Measurements from ENCODE around the gene SESN1. TPM values are rescaled to one million over a fixed set of nuclear protein-coding genes. Genes with fewer than 3 reads are reported as not detected.
A peak's percentile ranks its signal among the peaks of the same experiment; 100 is the strongest.

Gene SESN1
- polyA plus RNA-seq, 3 donors, result 1.8 to 21.0 (median 3.1) TPM

DNA sequence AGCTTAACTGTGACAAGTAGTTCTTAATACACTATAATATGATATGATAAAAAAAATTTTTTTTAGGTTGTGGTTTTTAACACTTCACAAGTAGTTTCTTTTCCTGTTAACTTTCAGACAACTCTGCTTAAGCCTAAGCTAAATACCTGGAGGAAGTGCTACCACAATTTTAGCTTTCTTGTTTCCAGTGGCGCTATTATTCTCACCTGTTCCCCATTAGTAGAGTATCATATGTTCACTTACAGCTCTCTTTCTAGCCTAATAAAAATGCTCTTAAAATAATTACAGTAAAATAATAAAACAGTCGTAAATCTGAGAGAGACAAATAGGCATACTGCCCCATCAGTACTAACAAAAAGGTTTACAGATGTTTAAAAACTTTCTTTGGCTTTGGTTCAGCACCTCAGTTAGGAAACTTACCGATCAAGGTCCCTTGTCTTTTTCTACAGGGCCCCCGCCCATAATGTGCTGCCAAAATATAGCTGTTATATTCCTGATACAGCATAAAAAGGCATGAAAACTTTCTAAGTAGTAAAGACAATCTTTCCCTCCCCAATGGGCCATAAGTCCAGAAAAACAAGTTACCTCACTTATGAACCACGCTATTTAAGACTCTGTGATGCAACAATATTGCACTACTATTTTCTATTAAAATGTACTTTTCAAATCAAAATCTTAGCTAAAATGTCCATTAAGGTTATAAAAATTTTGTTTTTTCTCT, 57.9 kb downstream of the SESN1 start:
- Histone ChIP-seq H3K9ac (ENCODE audit: insufficient read depth, low read length, poor library complexity, severe bottlenecking) (no peak overlapping the region), H3K27me3 (ENCODE audit: control insufficient read depth in 2 of 2, insufficient read depth in 2 of 2, low read length in 2 of 2) (no peaks in the 10 kb centered on the region), H3K36me3 (replicated peaks in 1 of 2; ENCODE audit: control insufficient read depth in 1 of 2, insufficient read depth in 2 of 2, low read length in 2 of 2) (no peaks in the 10 kb centered on the region), H3K4me3 (replicated peaks in 1 of 3; ENCODE audit: low read depth in 2 of 3, low read length in 3 of 3) (no peak overlapping the region), H3K4me1 (ENCODE audit: control insufficient read depth in 1 of 2, insufficient read depth in 2 of 2, low read length in 2 of 2) (peaks cover 0 to 4% of the 10 kb centered on the region in 2 donors), H3K79me2 (ENCODE audit: insufficient read depth, low read length) (no peaks in the 10 kb centered on the region), H3K9me3 (replicated peaks in 1 of 2; ENCODE audit: control insufficient read depth in 1 of 2, insufficient read depth in 1 of 2, low read length in 2 of 2) (no peaks in the 10 kb centered on the region), H3K27ac (ENCODE audit: low read depth in 1 of 2, low read length in 2 of 2) (no peak overlapping the region), H2AFZ (ENCODE audit: insufficient read depth, low read depth, low read length, poor library complexity, severe bottlenecking) (no peak overlapping the region), H4K20me1 (ENCODE audit: insufficient read depth, low read length) (no peaks in the 10 kb centered on the region), H3K4me2 (replicated peaks; ENCODE audit: extremely low read depth, low read length, poor library complexity, severe bottlenecking) (no peak overlapping the region)
- intact Hi-C loops (cut with micrococcal nuclease), result no loop called here
- H3K27ac Mint-ChIP-seq, result no peak overlapping the region
- peaks cover 9% of the 10 kb centered on the region for H3K4me1 Mint-ChIP-seq
- TF ChIP-seq CTCF (IDR thresholded peaks at IDR 0.05), result no peak
- H3K27me3 Mint-ChIP-seq (ENCODE audit: low read depth in 3 of 3), result no peaks in the 10 kb centered on the region
- WGBS (ENCODE audit: insufficient coverage), result 100% methylated on average over 2 of the region's 5 CpGs
- DNase-seq, result no peak
- H3K4me3 Mint-ChIP-seq, result no peak overlapping the region
- no peaks in the 10 kb centered on the region for H3K36me3 Mint-ChIP-seq
- peaks cover 0 to 4% (median 0%) of the 10 kb centered on the region in 7 donors for H3K9me3 Mint-ChIP-seq

- Histone ChIP-seq H3K27ac (ENCODE audit: low read depth in 1 of 2, low read length in 2 of 2) (no peak overlapping the region), H3K4me2 (replicated peaks; ENCODE audit: extremely low read depth, low read length, poor library complexity, severe bottlenecking) (no peak overlapping the region), H4K20me1 (ENCODE audit: insufficient read depth, low read length) (no peaks in the 10 kb centered on the region), H3K4me3 (replicated peaks in 1 of 3; ENCODE audit: low read depth in 2 of 3, low read length in 3 of 3) (no peak overlapping the region), H2AFZ (ENCODE audit: insufficient read depth, low read depth, low read length, poor library complexity, severe bottlenecking) (no peak overlapping the region), H3K36me3 (replicated peaks in 1 of 2; ENCODE audit: control insufficient read depth in 1 of 2, insufficient read depth in 2 of 2, low read length in 2 of 2) (no peaks in the 10 kb centered on the region), H3K4me1 (ENCODE audit: control insufficient read depth in 1 of 2, insufficient read depth in 2 of 2, low read length in 2 of 2) (peaks cover 0 to 4% of the 10 kb centered on the region in 2 donors), H3K9ac (ENCODE audit: insufficient read depth, low read length, poor library complexity, severe bottlenecking) (no peak overlapping the region), H3K79me2 (ENCODE audit: insufficient read depth, low read length) (no peaks in the 10 kb centered on the region), H3K27me3 (ENCODE audit: control insufficient read depth in 2 of 2, insufficient read depth in 2 of 2, low read length in 2 of 2) (no peaks in the 10 kb centered on the region), H3K9me3 (replicated peaks in 1 of 2; ENCODE audit: control insufficient read depth in 1 of 2, insufficient read depth in 1 of 2, low read length in 2 of 2) (no peaks in the 10 kb centered on the region)
- Mint-ChIP-seq H3K27me3 (ENCODE audit: low read depth in 3 of 3) (peaks cover 0 to under 1% (median 0%) of the 10 kb centered on the region in 3 donors), H3K27ac (peak overlapping the region in 1 of 7 donors; percentile 5), H3K36me3 (no peaks in the 10 kb centered on the region), H3K4me1 (peaks cover 5% of the 10 kb centered on the region), H3K9me3 (peaks cover 0 to 4% (median 0%) of the 10 kb centered on the region in 7 donors), H3K4me3 (no peak overlapping the region)
- WGBS (ENCODE audit: insufficient coverage), result 100% methylated on average over 1 of the region's 1 CpG
- intact Hi-C loops (cut with micrococcal nuclease), result no loop called here
- no peak for DNase-seq
- TF ChIP-seq CTCF (IDR thresholded peaks at IDR 0.05), result no peak
Observed at GRCh38 chr6:109034526-109034925, 60.1 kb downstream of the SESN1 start.
